ENCODE data around the gene SELPLG.

DNA sequence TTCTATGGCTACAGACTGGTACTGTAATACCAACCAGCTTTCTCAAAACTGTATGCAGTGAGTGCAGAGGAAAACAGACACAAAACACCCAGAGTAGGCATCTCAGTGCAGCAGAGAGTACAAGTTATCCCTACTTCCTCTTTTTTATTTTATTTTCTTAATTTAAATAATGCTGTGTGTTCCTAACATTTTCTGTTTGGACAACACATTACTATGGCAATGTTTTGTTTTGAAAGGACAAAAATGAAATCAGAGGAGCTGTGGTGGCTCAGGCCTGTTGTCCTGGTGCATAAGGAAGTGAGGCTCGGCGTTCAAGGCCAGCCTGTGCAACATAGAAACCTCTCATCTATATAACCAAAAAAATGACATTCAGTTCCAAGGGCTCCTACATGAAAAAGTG, 33.7 kb upstream of the SELPLG start:
- TF ChIP-seq, protein P1, sequence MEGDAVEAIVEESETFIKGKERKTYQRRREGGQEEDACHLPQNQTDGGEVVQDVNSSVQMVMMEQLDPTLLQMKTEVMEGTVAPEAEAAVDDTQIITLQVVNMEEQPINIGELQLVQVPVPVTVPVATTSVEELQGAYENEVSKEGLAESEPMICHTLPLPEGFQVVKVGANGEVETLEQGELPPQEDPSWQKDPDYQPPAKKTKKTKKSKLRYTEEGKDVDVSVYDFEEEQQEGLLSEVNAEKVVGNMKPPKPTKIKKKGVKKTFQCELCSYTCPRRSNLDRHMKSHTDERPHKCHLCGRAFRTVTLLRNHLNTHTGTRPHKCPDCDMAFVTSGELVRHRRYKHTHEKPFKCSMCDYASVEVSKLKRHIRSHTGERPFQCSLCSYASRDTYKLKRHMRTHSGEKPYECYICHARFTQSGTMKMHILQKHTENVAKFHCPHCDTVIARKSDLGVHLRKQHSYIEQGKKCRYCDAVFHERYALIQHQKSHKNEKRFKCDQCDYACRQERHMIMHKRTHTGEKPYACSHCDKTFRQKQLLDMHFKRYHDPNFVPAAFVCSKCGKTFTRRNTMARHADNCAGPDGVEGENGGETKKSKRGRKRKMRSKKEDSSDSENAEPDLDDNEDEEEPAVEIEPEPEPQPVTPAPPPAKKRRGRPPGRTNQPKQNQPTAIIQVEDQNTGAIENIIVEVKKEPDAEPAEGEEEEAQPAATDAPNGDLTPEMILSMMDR (IDR thresholded peaks at IDR 0.05) = no peak
- TF ChIP-seq POLR2A (IDR thresholded peaks at IDR 0.05) = no peak
